Measurements from ENCODE around the gene LMX1A.

DNA sequence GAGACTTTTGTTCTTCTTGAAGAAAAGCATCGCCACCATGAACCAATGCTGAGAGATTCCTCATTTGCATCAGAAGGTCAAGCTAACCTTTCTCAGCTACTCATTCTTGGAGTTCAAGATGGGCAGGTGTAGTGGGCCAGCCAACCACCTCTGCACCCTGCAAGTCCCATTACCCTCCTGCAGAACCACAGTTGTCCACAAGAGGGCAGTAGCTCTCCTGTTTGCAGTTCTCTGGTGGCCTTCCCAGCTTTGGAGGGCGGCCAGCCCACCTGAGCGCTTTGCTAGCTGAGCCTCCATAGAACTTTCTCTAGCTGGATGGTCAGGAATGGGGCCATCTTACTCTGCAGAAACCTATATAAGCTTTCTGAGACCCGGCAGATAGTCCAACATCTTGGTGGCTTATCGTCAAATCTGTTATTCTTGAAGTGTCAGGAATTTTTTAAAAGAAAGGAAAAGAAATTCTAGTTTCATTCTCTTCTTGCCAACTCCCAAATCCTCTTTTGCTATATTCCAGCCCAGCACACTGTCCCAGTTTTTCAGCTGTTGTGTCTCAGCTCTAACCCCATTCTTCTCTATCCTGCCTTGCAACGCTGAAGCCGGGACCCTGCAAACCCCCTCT, 11.0 kb upstream of the LMX1A start:
- TF ChIP-seq POLR2A (IDR thresholded peaks at IDR 0.05), result no peak
- peak; percentile 78 to 98 (median 93) for TF ChIP-seq CTCF (IDR thresholded peaks at IDR 0.05)

Data from right lobe of liver (tissue), 4 donors.